Karpas-422 (cell line): Measurements from ENCODE around the gene SMPD3. TPM values are rescaled to one million over a fixed set of nuclear protein-coding genes. Genes with fewer than 3 reads are reported as not detected.

Source experiments
- DNase-seq: peaks from one replicate; pipeline ENCODE4 v3.0.0-alpha.2; 2015
- H2AFZ ChIP-seq: fragments of 200-600 bp; sonication (generic); 2 replicates; pipeline ENCODE4 v1.6.1; 2014; ENCODE audit warnings: antibody characterized with exemption, low read length, mixed read lengths
- H3K27ac ChIP-seq: fragments of 200-600 bp; sonication (generic); 2 replicates; pipeline ENCODE4 v1.5.1; 2014; ENCODE audit warnings: mild to moderate bottlenecking, low read length, moderate library complexity
- H3K27me3 ChIP-seq: fragments of 200-600 bp; sonication (generic); 2 replicates; pipeline ENCODE4 v1.6.1; 2014; ENCODE audit warnings: low read length, mixed read lengths
- H3K36me3 ChIP-seq: fragments of 200-600 bp; sonication (generic); 2 replicates; pipeline ENCODE4 v1.6.1; 2014; ENCODE audit warnings: low read length, mixed read lengths; ENCODE audit not compliant: insufficient read depth
- H3K4me1 ChIP-seq: fragments of 200-600 bp; sonication (generic); 2 replicates; pipeline ENCODE4 v1.6.1; 2014; ENCODE audit warnings: mild to moderate bottlenecking, low read length, mixed read lengths
- H3K4me2 ChIP-seq: fragments of 200-600 bp; sonication (generic); 2 replicates; pipeline ENCODE4 v1.6.1; 2014; ENCODE audit warnings: low read length, low read depth, mild to moderate bottlenecking; ENCODE audit not compliant: poor library complexity, severe bottlenecking
- H3K4me3 ChIP-seq: fragments of 200-600 bp; sonication (generic); 2 replicates; pipeline ENCODE4 v1.5.1; 2014; ENCODE audit warnings: mild to moderate bottlenecking, antibody characterized with exemption, low read length, mixed read lengths
- H3K79me2 ChIP-seq: fragments of 200-600 bp; sonication (generic); 2 replicates; pipeline ENCODE4 v1.6.1; 2014; ENCODE audit warnings: mild to moderate bottlenecking, low read length, mixed read lengths
- H3K9ac ChIP-seq: fragments of 200-600 bp; sonication (generic); 2 replicates; pipeline ENCODE4 v1.6.0; 2014; ENCODE audit warnings: low read length
- H3K9me2 ChIP-seq: fragments of 200-600 bp; sonication (generic), shearing (Covaris generic); replicated peaks from 2 replicates; pipeline ENCODE4 v1.6.0; 2014; ENCODE audit warnings: mild to moderate bottlenecking, low read length, moderate library complexity; ENCODE audit not compliant: insufficient read depth
- H3K9me3 ChIP-seq: fragments of 300-700, 200-600 bp; sonication (generic); 2 replicates; pipeline ENCODE4 v1.6.1; 2014; ENCODE audit warnings: low read length, mixed read lengths
- H4K20me1 ChIP-seq: fragments of 200-600 bp; sonication (generic); 2 replicates; pipeline ENCODE4 v1.6.1; 2014; ENCODE audit warnings: mild to moderate bottlenecking, antibody characterized with exemption, low read length, low read depth; ENCODE audit not compliant: insufficient read depth
- total RNA-seq: library from RNA; depleted of rRNA; stranded (reverse); fragments of >200 nt; shearing (Covaris generic); gene quantifications from 2 replicates; pipeline ENCODE4 v1.2.3, GENCODE V29; 2014; ENCODE audit warnings: low replicate concordance

The SMPD3 gene
- total RNA-seq, 1 experiment from 2014 or later, result 5.0 TPM

DNA sequence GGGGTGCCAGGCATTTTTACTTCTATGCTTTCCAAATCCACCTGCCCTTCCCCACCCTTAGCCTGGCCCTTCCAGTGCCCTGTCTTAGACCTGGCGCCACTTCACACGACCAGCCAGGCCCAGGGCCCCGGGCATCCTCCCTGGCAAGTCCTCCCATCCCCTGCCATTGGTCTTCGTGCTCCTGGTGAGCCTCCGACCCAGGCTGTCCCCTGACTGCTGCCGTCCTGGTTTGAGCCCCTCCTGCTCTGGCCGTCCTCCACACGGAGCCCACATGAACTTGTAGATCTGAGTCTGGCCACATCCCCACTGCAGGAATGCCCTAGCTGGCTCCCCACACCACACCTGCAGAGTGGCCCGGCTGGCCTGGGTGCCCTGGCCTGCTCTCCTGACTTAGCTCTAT is 93.5 kb downstream of the SMPD3 start:
- no peak for DNase-seq
- no peak overlapping the region for H3K4me2 ChIP-seq
- no peak overlapping the region for H2AFZ ChIP-seq
- peaks cover 4% of the 10 kb centered on the region; the same call in 1 of the 2 replicates for H3K36me3 ChIP-seq
- no peaks in the 10 kb centered on the region for H3K79me2 ChIP-seq
- H3K27me3 ChIP-seq, result no peaks in the 10 kb centered on the region
- H3K9ac ChIP-seq, result no peak overlapping the region
- no peaks in the 10 kb centered on the region for H3K9me2 ChIP-seq
- H4K20me1 ChIP-seq, result 0 out of 2 replicates have a peak, but pooled peaks cover under 1% of the 10 kb centered on the region
- H3K4me1 ChIP-seq, result no peaks in the 10 kb centered on the region
- H3K4me3 ChIP-seq, result no peak overlapping the region
- H3K9me3 ChIP-seq, result no peaks in the 10 kb centered on the region
- H3K27ac ChIP-seq, result no peak overlapping the region

DNA sequence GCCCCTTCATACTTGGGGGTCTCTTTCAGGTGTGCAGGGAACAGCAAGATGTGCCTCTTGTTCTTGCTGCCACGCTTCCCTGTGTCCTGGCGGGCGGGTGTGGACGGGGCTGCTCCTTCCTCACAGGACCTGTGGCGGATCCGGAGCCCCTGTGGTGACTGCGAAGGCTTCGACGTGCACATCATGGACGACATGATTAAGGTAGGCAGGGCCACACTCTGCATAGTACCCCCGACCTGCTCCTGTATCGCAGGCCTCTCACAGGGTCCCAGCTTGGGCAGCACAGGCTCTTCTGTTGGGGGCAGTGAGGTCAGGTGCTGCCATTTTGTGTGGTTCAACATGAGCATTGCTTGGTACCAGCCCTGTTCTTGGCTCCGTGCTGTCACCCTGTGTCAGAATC is 94.9 kb downstream of the SMPD3 start:
- Histone ChIP-seq H2AFZ (no peak overlapping the region), H3K9ac (no peak overlapping the region), H3K79me2 (no peaks in the 10 kb centered on the region), H3K27ac (no peak overlapping the region), H3K4me3 (no peak overlapping the region), H3K4me2 (no peak overlapping the region), H3K9me2 (no peaks in the 10 kb centered on the region), H3K36me3 (peaks cover 7% of the 10 kb centered on the region; the same call in 1 of the 2 replicates), H3K9me3 (no peaks in the 10 kb centered on the region), H3K27me3 (no peaks in the 10 kb centered on the region), H4K20me1 (no peaks in the 10 kb centered on the region), H3K4me1 (no peaks in the 10 kb centered on the region)
- no peak for DNase-seq

DNA sequence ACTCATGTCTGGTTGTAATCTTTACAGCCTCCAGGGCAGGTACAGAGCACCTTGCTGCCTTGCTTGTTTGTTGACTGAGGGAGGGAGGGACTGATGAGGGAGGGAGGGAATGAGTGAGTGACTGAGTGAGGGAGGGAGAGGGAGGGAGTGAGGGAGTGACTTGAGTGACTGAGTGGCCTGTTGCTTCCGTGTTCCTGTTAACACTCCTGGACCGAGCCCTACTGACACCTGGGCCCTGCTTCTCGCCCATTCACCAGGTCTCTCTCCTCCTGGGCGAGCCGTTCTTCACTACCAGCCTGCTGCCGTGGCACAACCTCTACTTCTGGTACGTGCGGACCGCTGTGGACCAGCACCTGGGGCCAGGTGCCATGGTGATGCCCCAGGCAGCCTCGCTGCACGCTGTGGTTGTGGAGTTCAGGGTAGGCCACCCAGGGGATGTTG is 96.3 kb downstream of the SMPD3 start:
- Histone ChIP-seq H3K27ac (no peak overlapping the region), H3K4me2 (no peak overlapping the region), H3K27me3 (no peaks in the 10 kb centered on the region), H3K4me1 (no peaks in the 10 kb centered on the region), H2AFZ (no peak overlapping the region), H3K79me2 (no peaks in the 10 kb centered on the region), H3K9me3 (no peaks in the 10 kb centered on the region), H3K4me3 (no peak overlapping the region), H3K9ac (no peak overlapping the region), H3K9me2 (no peaks in the 10 kb centered on the region), H4K20me1 (no peaks in the 10 kb centered on the region), H3K36me3 (peaks cover 7% of the 10 kb centered on the region; the same call in 1 of the 2 replicates)
- DNase-seq, result no peak

DNA sequence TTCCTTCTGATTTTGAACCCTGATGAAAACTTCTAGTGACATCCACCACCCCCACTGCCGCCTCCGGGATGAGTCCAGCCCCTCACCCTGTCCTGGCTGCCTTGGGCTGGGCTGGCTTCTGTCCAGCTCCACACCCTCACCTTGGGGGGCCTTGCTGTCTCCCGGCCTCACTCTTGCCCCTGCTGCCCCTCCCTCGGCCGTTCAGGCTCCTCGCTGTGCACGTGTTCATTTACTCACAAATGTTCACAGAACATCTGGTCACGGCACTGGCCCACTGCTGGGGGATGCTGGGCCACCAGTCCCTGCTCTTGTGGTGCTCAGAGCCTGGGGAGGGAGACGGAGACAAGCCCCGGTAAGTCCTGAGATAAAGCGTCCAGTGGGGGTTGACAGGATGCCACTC is 96.8 kb downstream of the SMPD3 start:
- Histone ChIP-seq H3K79me2 (no peaks in the 10 kb centered on the region), H3K9ac (no peak overlapping the region), H3K9me2 (no peaks in the 10 kb centered on the region), H3K4me2 (no peak overlapping the region), H4K20me1 (no peaks in the 10 kb centered on the region), H3K9me3 (no peaks in the 10 kb centered on the region), H3K4me3 (no peak overlapping the region), H2AFZ (no peak overlapping the region), H3K27me3 (no peaks in the 10 kb centered on the region), H3K27ac (no peak overlapping the region), H3K4me1 (no peaks in the 10 kb centered on the region), H3K36me3 (peaks cover 7% of the 10 kb centered on the region; the same call in 1 of the 2 replicates)
- DNase-seq, result no peak

GRCh38 chr16:68350813-68351350 is 97.4 kb downstream of the SMPD3 start:
- Histone ChIP-seq H3K27me3 (no peaks in the 10 kb centered on the region), H3K9me2 (no peaks in the 10 kb centered on the region), H4K20me1 (no peaks in the 10 kb centered on the region), H3K79me2 (no peaks in the 10 kb centered on the region), H3K4me2 (no peak overlapping the region), H3K9ac (no peak overlapping the region), H3K27ac (no peak overlapping the region), H3K4me3 (no peak overlapping the region), H3K36me3 (peaks cover 7% of the 10 kb centered on the region; the same call in 1 of the 2 replicates), H2AFZ (no peak overlapping the region), H3K9me3 (no peaks in the 10 kb centered on the region), H3K4me1 (no peaks in the 10 kb centered on the region)
- DNase-seq, result no peak

DNA sequence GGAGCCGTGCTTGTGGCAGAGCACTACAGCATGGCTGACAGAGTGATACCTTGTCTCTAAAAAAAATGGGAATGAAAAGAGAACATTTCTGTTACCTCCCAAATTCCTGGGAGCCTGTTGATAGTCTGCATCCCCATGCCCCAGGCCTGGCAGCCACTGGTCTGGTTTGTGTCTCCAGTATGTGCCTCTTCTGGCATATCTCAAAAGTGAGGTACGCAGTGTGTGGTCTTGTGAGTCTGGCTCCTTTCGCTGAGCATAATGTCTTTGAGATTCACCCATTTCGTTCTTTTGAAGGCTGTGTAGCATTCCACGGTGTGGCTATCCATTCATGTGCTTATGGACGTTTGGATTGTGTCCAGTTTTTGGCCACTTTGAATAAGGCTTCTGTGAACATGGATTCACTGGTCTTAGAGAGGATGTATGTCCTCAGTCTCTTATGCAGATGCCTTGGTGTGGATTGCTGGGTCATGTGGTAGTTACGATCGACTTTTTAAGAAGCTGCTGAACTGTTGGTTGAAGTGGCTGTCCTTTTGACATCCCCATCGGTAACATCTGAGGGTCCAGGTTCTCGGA is 98.4 kb downstream of the SMPD3 start:
- H3K4me1 ChIP-seq, result no peaks in the 10 kb centered on the region
- DNase-seq, result no peak
- H3K4me3 ChIP-seq, result no peak overlapping the region
- H3K27ac ChIP-seq, result no peak overlapping the region
- H3K9ac ChIP-seq, result no peak overlapping the region
- H3K9me3 ChIP-seq, result no peaks in the 10 kb centered on the region
- H4K20me1 ChIP-seq, result no peaks in the 10 kb centered on the region
- H3K4me2 ChIP-seq, result no peak overlapping the region
- no peak overlapping the region for H2AFZ ChIP-seq
- H3K27me3 ChIP-seq, result no peaks in the 10 kb centered on the region
- no peaks in the 10 kb centered on the region for H3K79me2 ChIP-seq
- H3K36me3 ChIP-seq, result peaks cover 9% of the 10 kb centered on the region; the same call in 1 of the 2 replicates
- no peaks in the 10 kb centered on the region for H3K9me2 ChIP-seq

- Histone ChIP-seq H3K4me2 (no peak overlapping the region), H3K36me3 (peaks cover 10% of the 10 kb centered on the region; the same call in 1 of the 2 replicates), H3K27ac (no peak overlapping the region), H4K20me1 (no peaks in the 10 kb centered on the region), H3K9me3 (no peaks in the 10 kb centered on the region), H2AFZ (no peak overlapping the region), H3K4me1 (no peaks in the 10 kb centered on the region), H3K27me3 (no peaks in the 10 kb centered on the region), H3K79me2 (no peaks in the 10 kb centered on the region), H3K9ac (no peak overlapping the region), H3K4me3 (no peak overlapping the region), H3K9me2 (no peaks in the 10 kb centered on the region)
- DNase-seq, result no peak
Measured at GRCh38 chr16:68348639-68349445, 99.5 kb downstream of the SMPD3 start.

- H3K9me2 ChIP-seq, result no peaks in the 10 kb centered on the region
- no peaks in the 10 kb centered on the region for H3K9me3 ChIP-seq
- DNase-seq, result no peak
- H4K20me1 ChIP-seq, result no peaks in the 10 kb centered on the region
- no peaks in the 10 kb centered on the region for H3K79me2 ChIP-seq
- H3K4me2 ChIP-seq, result no peak overlapping the region
- H3K27me3 ChIP-seq, result no peaks in the 10 kb centered on the region
- H3K36me3 ChIP-seq, result peaks cover 10% of the 10 kb centered on the region; the same call in 1 of the 2 replicates
- H3K9ac ChIP-seq, result no peak overlapping the region
- H3K27ac ChIP-seq, result no peak overlapping the region
- no peak overlapping the region for H3K4me3 ChIP-seq
- H3K4me1 ChIP-seq, result no peaks in the 10 kb centered on the region
- no peak overlapping the region for H2AFZ ChIP-seq
Measured at GRCh38 chr16:68347605-68348004, 100.7 kb downstream of the SMPD3 start.
